Neutrophil (primary cell): ENCODE measurements around the gene EVI2B.
"Not testable (repeated sequence)": the region's sequence is repeated elsewhere in the genome, so short reads cannot be mapped to it uniquely, and the experiment has no call there.

Experiments
- H3K27ac ChIP-seq: fragments of 200-600 bp; sonication (generic); 2 replicates; pipeline ENCODE4 v1.5.1; 2016; ENCODE audit warnings: mild to moderate bottlenecking, moderate library complexity
- H3K27me3 ChIP-seq: fragments of 200-600 bp; sonication (generic); 2 replicates; pipeline ENCODE4 v1.6.0; 2016; ENCODE audit warnings: mild to moderate bottlenecking
- H3K36me3 ChIP-seq: fragments of 200-600 bp; sonication (generic); 2 replicates; pipeline ENCODE4 v1.5.1; 2017
- H3K4me1 ChIP-seq, 2 experiments: fragments of 200-600 bp in 1 of 2; sonication (generic) in 1 of 2; 1 replicate in 1 of 2; 2 replicates in 1 of 2; pipeline versions ENCODE4 v1.5.1 to v1.6.1; 2013 to 2016; ENCODE audit warnings: low read depth in 1 of 2, low read length in 1 of 2, mild to moderate bottlenecking in 1 of 2, moderate library complexity in 1 of 2; ENCODE audit not compliant: control insufficient read depth in 1 of 2, insufficient read depth in 1 of 2
- H3K4me3 ChIP-seq, 2 experiments: fragments of 200-600 bp in 1 of 2; sonication (generic) in 1 of 2; 1 replicate in 1 of 2; 2 replicates in 1 of 2; pipeline ENCODE4 v1.5.1; 2013 to 2016; ENCODE audit warnings: low read depth in 1 of 2, low read length in 1 of 2, mild to moderate bottlenecking in 1 of 2, moderate library complexity in 1 of 2
- H3K9me3 ChIP-seq: fragments of 200-600 bp; sonication (generic); 2 replicates; pipeline ENCODE4 v1.5.1; 2016
- CTCF ChIP-seq: fragments of 200-600 bp; sonication (generic); IDR thresholded peaks from 2 replicates; pipeline ENCODE4 v1.5.1; 2016; ENCODE audit warnings: antibody characterized with exemption

Gene EVI2B

DNA sequence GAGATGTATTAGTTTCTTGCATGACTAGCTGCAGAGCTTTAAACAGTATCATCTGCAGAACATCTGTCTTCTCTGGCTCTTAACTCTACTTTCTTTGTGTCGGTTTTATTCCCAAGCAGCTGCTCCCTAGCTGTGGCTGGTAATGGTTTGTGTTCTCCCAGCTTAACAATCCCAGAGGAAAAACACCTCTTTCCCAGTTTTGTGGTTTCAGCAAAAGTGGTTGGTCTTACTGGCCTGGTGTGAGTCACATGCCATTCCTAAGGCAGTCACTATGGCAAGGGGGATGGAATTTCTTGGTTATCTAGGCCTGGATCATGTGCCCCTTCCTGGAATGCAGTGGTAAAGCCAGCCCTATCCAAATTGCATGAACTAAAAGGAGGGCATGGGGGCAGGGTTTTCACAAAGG is 44.3 kb downstream of the EVI2B start:
- Histone ChIP-seq H3K4me1 (peaks cover 36 to 38% of the 10 kb centered on the region in 2 experiments), H3K27me3 (no peaks in the 10 kb centered on the region), H3K9me3 (no peaks in the 10 kb centered on the region), H3K27ac (peak overlapping the region; percentile 1), H3K36me3 (no peaks in the 10 kb centered on the region), H3K4me3 (no peak overlapping the region)
- TF ChIP-seq CTCF: no peak

- Histone ChIP-seq H3K9me3 (no peaks in the 10 kb centered on the region), H3K27ac (peak overlapping the region; percentile 1), H3K27me3 (no peaks in the 10 kb centered on the region), H3K36me3 (no peaks in the 10 kb centered on the region), H3K4me3 (no peak overlapping the region), H3K4me1 (peaks cover 31 to 33% of the 10 kb centered on the region in 2 experiments)
- TF ChIP-seq CTCF: no peak
These were observed 44.7 kb downstream of the EVI2B start for GRCh38 chr17:31269036-31269577.

DNA sequence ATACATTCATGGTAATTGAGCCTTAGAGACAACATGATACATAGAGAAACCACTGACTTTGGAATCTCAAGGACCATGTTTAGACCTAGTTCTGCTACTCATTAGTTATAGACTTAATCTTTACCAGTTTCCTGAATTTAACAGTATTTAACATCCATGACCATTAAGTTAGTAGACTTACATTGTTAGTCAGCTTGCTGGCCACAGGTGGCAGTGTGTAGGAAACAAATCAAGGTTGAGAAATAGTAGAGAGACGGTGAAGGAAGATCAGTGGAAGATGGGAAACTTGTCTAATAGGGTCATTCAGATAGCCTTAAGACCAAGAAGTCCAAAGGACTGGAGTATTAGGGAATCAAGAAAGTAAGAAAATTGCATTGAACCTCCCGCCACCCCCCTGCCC is 47.8 kb downstream of the EVI2B start:
- Histone ChIP-seq H3K36me3 (peaks cover 8% of the 10 kb centered on the region), H3K4me3 (no peak overlapping the region), H3K4me1 (peaks cover 13% of the 10 kb centered on the region in 2 experiments), H3K27me3 (no peaks in the 10 kb centered on the region), H3K9me3 (no peaks in the 10 kb centered on the region), H3K27ac (no peak overlapping the region)
- no peak for TF ChIP-seq CTCF

- not testable (repeated sequence) for H3K9me3 ChIP-seq, H3K27ac ChIP-seq, H3K27me3 ChIP-seq, H3K36me3 ChIP-seq, H3K4me1 ChIP-seq, H3K4me3 ChIP-seq
These were observed 50.9 kb downstream of the EVI2B start for GRCh38 chr17:31262923-31263322.

GRCh38 chr17:31261601-31262000 is 52.3 kb downstream of the EVI2B start:
- Histone ChIP-seq H3K9me3 (no peaks in the 10 kb centered on the region), H3K27me3 (no peaks in the 10 kb centered on the region), H3K27ac (no peak overlapping the region), H3K4me1 (no peaks in the 10 kb centered on the region), H3K4me3 (no peak overlapping the region), H3K36me3 (peaks cover 8% of the 10 kb centered on the region)
- no peak for TF ChIP-seq CTCF

- Histone ChIP-seq H3K4me1 (no peaks in the 10 kb centered on the region), H3K27me3 (no peaks in the 10 kb centered on the region), H3K27ac (no peak overlapping the region), H3K36me3 (peaks cover 8% of the 10 kb centered on the region), H3K4me3 (no peak overlapping the region), H3K9me3 (no peaks in the 10 kb centered on the region)
- no peak for TF ChIP-seq CTCF
These were observed 53.7 kb downstream of the EVI2B start for GRCh38 chr17:31260151-31260550.
